Naive thymus-derived CD4-positive, alpha-beta T cell (primary cell): ENCODE data around the gene SSC5D. TPM values are rescaled to one million over a fixed set of nuclear protein-coding genes. Genes with fewer than 3 reads are reported as not detected.

ENCODE experiments used
- ATAC-seq: fragments of 150-1000 bp; cut with Tn5 transposase; 2 replicates; pipeline ENCODE4 v1.10.0; 2021; ENCODE audit warnings: mild to moderate bottlenecking, moderate library complexity
- CTCF ChIA-PET: fragments of 350-600 bp; sonication (Branson Sonifier 250); formaldehyde crosslinking; loops from one replicate; lab custom pipeline; 2021; ENCODE audit warnings: antibody characterized with exemption; lab: Charles Lee
- POLR2A ChIA-PET: fragments of 350-600 bp; sonication (Branson Sonifier 250); formaldehyde crosslinking; loops from one replicate; lab custom pipeline; 2021; ENCODE audit warnings: antibody characterized with exemption, inconsistent platforms; lab: Charles Lee
- DNase-seq, 9 donors: peaks; one replicate each; pipeline versions ENCODE4 v3.0.0 to v3.0.0-alpha.2; 2020 to 2022; ENCODE audit warnings: mixed read lengths in 1 of 9
- H3K27ac ChIP-seq: one replicate; pipeline ENCODE4 v1.7.0; 2013; ENCODE audit warnings: mild to moderate bottlenecking, low read depth, low read length, moderate library complexity
- H3K27me3 ChIP-seq, 2 donors: one replicate each; pipeline ENCODE4 v1.7.0; 2013; ENCODE audit warnings: low read length in 2 of 2, mild to moderate bottlenecking in 2 of 2, moderate library complexity in 2 of 2; ENCODE audit not compliant: control insufficient read depth in 2 of 2, insufficient read depth in 2 of 2
- H3K36me3 ChIP-seq, 3 experiments: 1 replicate in 2 of 3; 2 replicates in 1 of 3; pipeline ENCODE4 v1.7.0; 2013; ENCODE audit warnings: low read length in 3 of 3, mild to moderate bottlenecking in 3 of 3, moderate library complexity in 1 of 3; ENCODE audit not compliant: insufficient read depth in 3 of 3, control insufficient read depth in 2 of 3
- H3K4me1 ChIP-seq, 2 donors: one replicate each; pipeline ENCODE4 v1.7.0; 2013; ENCODE audit warnings: low read length in 2 of 2, mild to moderate bottlenecking in 2 of 2, moderate library complexity in 1 of 2; ENCODE audit not compliant: control insufficient read depth in 2 of 2, insufficient read depth in 2 of 2
- H3K4me3 ChIP-seq: 2 replicates; pipeline ENCODE4 v1.7.0; 2013; ENCODE audit warnings: mild to moderate bottlenecking, low read length
- H3K9me3 ChIP-seq, 3 experiments: 1 replicate in 2 of 3; 2 replicates in 1 of 3; pipeline ENCODE4 v1.7.0; 2013; ENCODE audit warnings: low read length in 3 of 3; ENCODE audit not compliant: control insufficient read depth in 2 of 3
- H3K27ac Mint-ChIP-seq, 9 donors: one replicate each; pipeline ENCODE4 v1.8.0; 2020 to 2022; ENCODE audit warnings: mixed read lengths in 9 of 9, mild to moderate bottlenecking in 8 of 9, moderate library complexity in 5 of 9, inconsistent platforms in 2 of 9
- H3K27me3 Mint-ChIP-seq, 5 donors: one replicate each; pipeline ENCODE4 v1.8.0; 2021 to 2022; ENCODE audit warnings: mixed read lengths in 5 of 5, mild to moderate bottlenecking in 1 of 5
- H3K36me3 Mint-ChIP-seq, 5 donors: one replicate each; pipeline ENCODE4 v1.8.0; 2020 to 2022; ENCODE audit warnings: mixed read lengths in 5 of 5, mild to moderate bottlenecking in 3 of 5, inconsistent platforms in 1 of 5
- H3K4me1 Mint-ChIP-seq, 7 donors: one replicate each; pipeline ENCODE4 v1.8.0; 2020 to 2022; ENCODE audit warnings: mixed read lengths in 7 of 7, mild to moderate bottlenecking in 3 of 7, inconsistent platforms in 1 of 7
- H3K4me3 Mint-ChIP-seq, 10 donors: one replicate each; pipeline ENCODE4 v1.8.0; 2020 to 2022; ENCODE audit warnings: mild to moderate bottlenecking in 10 of 10, mixed read lengths in 10 of 10, moderate library complexity in 6 of 10, inconsistent platforms in 2 of 10
- H3K9me3 Mint-ChIP-seq, 11 donors: one replicate each; pipeline ENCODE4 v1.8.0; 2020 to 2022; ENCODE audit warnings: mixed read lengths in 11 of 11, mild to moderate bottlenecking in 4 of 11, inconsistent platforms in 1 of 11, moderate library complexity in 1 of 11
- intact Hi-C, 2 donors: fragments of 100-400 bp; cut with micrococcal nuclease; formaldehyde crosslinking; loops; one replicate each; pipeline ENCODE4 v1.15.1; 2023
- polyA plus RNA-seq, 2 donors: library from polyadenylated mRNA; unstranded; fragments of 300-500 nt; fragmentation: Illumina TruSeq; gene quantifications; one replicate each; pipeline ENCODE4 v1.2.3, GENCODE V29; 2021
- total RNA-seq, 6 experiments: library from RNA in 5 of 6; stranded (reverse) in 5 of 6; gene quantifications; 1 replicate in 5 of 6; 2 replicates in 1 of 6; pipeline ENCODE4 v1.2.3 and lab custom pipeline; 2021 to 2026

Gene SSC5D
- total and polyA plus RNA-seq, 7 experiments from 2014 or later: 0.21 to 0.48 (median 0.35) TPM; not detected in 2

DNA sequence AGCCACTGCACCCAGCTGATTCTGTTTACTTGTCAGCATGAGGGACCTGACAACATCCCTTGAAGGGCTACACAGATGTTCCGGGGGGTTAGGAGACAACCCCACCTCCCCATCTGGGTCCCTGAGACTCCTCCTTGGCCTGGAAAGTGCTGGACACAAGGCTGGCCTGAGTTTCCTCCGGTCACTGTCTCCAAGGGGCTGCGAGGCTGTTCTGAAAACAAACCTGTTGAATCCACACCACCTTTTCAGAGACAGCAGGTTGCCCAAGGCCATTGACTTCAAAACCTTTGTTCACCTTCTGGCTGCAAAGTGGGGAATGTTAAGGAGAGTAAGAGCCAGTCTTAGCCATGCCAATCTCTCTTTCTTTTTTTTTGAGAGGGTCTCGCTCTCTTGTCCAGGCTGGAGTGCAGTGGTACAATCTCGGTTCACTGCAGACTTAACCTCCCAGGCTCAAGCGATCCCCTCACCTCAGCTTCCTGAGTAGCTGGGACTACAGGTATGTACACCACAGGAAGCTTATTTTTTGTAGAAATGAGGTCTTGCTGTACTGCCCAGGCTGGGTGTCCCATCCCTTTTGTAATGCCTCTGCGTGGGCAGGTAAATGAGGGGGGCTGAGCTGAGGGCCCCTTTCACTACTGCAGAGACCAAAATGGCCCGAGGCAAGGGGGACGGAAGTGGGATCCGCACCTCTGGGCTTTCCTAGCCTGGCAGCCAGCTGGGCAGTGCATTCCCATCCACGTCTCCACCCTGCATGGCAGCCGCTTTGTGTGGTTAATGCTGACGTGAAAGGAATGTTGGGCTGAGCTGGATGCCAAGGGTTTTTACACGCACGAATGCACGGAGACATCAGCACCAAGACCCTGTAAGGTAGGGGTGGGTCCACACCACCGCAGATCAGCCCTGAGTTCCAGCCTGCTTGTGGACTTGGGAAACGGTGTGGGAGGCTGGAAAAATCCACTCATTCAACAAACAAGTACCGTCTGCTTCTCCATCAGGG lies 13.7 kb upstream of the SSC5D start:
- intact Hi-C loops: loop anchor here (5.0 kb wide), 2 partner anchors 467 to 1012 kb away; partner anchors contain the start of gene LENG9 (in 1 of the 2)
- H3K4me1 Mint-ChIP-seq: peaks cover 15 to 33% (median 24%) of the 10 kb centered on the region in 7 donors

DNA sequence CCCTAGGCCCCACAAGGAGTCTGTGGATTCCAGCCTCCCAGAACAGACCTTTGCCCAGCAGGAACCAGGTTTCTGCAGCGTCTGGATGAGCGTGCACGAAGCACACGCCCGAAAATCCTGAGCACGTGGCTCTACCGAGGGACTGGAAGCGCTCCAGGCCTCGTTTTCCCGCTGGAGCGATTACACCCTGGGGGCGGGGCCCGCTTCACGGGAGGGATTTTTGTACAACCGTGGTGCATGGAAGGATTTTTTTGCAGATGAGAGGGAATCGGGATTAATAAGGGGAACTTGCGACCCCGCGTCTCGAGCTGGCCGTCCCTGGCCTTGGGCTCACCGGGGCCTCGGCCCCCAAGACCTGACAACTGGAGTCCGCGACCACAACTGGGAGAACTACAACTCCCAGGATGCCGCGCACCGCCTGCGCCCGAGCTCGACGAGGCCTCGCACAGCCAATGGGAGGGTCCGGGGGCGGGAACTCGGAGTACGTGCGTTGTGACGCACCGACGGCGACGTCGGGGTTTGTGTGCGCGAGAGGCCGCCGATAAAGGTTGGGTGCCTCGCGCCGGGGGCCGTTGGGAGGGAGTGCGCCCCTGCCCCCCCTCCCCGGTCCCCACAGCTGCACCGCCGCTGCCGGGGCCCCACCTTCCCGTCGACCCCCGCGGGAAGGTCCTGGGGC lies 12.0 kb upstream of the SSC5D start, which contains the start of gene ZNF628:
Gene ZNF628 (plus strand): TSS at position 518 of the 676 bp plus-strand sequence. CDS start 3,294 bp downstream, outside the sequence.
- intact Hi-C loops: loop anchor here (1.0 to 5.0 kb wide), 19 partner anchors 9 to 1374 kb away; partner anchors contain the start of genes FIZ1 (in 2 of the 2), HSPBP1 (in 2 of the 2), ISOC2 (in 2 of the 2) and KMT5C (in 2 of the 2)
- Mint-ChIP-seq H3K27me3 (no peaks in the 10 kb centered on the region), H3K4me1 (peaks cover 15 to 41% (median 29%) of the 10 kb centered on the region in 7 donors), H3K9me3 (peaks cover 0 to 2% (median 0%) of the 10 kb centered on the region in 11 donors), H3K4me3 (peak within 1 kb of the TSS; percentile 83 to 93 (median 90)), H3K27ac (peak within 1 kb of the TSS; percentile 81 to 95 (median 92)), H3K36me3 (peaks cover 0 to 8% (median 0%) of the 10 kb centered on the region in 5 donors)
- H3K27ac ChIP-seq: peak within 1 kb of the TSS; percentile 90
- ATAC-seq: peak; percentile 96
- no peaks in the 10 kb centered on the region for H3K9me3 ChIP-seq
- peaks cover 14 to 15% of the 10 kb centered on the region in 2 donors for H3K4me1 ChIP-seq
- H3K36me3 ChIP-seq: peaks cover 0 to 4% (median 0%) of the 10 kb centered on the region in 3 experiments
- ChIA-PET CTCF (interaction anchor here (0.7 to 1.9 kb wide), 5 partner anchors 16 to 130 kb away, joined by 3 to 9 read pairs (median 3); no protein-coding TSS in a partner anchor), POLR2A (interaction anchor here (0.5 to 3.5 kb wide), 33 partner anchors 9 to 1028 kb away, joined by 3 to 29 read pairs (median 5); partner anchors contain the start of genes FIZ1, ISOC2, KMT5C and LENG8)
- peak; percentile 88 to 98 (median 96) for DNase-seq
- peak within 1 kb of the TSS; percentile 96 for H3K4me3 ChIP-seq
- no peaks in the 10 kb centered on the region for H3K27me3 ChIP-seq

More for the DNA sequence above, 13.7 kb upstream of the SSC5D start:
- peaks cover 0 to 6% (median 0%) of the 10 kb centered on the region in 5 donors for H3K36me3 Mint-ChIP-seq
- ATAC-seq (no peak), DNase-seq (no peak)
- H3K9me3 Mint-ChIP-seq: no peaks in the 10 kb centered on the region
- Histone ChIP-seq H3K36me3 (no peaks in the 10 kb centered on the region), H3K27ac (no peak overlapping the region), H3K4me3 (no peak overlapping the region), H3K27me3 (no peaks in the 10 kb centered on the region), H3K9me3 (no peaks in the 10 kb centered on the region), H3K4me1 (peaks cover 14 to 15% of the 10 kb centered on the region in 2 donors)
- peak overlapping the region in 3 of 10 donors; percentile 47 to 83 (median 47) for H3K4me3 Mint-ChIP-seq
- CTCF ChIA-PET: interaction anchor here (1.4 to 1.9 kb wide), 3 partner anchors 29 to 158 kb away, joined by 4 to 9 read pairs (median 5); no protein-coding TSS in a partner anchor
- H3K27me3 Mint-ChIP-seq: no peaks in the 10 kb centered on the region
- POLR2A ChIA-PET: interaction anchor here (0.9 to 3.5 kb wide), 4 partner anchors 10 to 173 kb away, joined by 3 to 29 read pairs (median 4); partner anchors contain the start of genes CCDC106, ISOC2, NAT14 and ZNF784
- H3K27ac Mint-ChIP-seq: no peak overlapping the region

DNA sequence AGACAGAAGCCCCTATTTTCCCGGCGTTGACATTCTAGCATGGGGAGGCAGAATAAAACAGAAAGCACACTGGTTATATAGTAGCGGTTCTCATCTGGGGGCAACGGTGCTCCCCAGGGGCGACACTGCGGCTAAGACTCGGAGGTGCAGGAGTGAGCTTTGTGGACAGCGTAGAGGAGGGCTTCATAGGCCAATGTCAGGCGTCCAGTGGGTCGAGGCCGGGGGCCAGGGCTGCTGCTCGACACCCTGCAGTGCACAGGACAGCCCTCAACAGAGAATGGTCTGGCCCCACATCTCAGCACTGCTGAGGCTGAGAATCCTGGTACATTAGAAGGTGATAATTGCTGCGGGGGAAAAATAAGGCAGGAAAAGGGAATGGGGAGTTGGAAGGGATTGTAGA lies 10.3 kb upstream of the SSC5D start:
- H3K4me1 ChIP-seq: peaks cover 14 to 15% of the 10 kb centered on the region in 2 donors
- H3K27me3 Mint-ChIP-seq: no peaks in the 10 kb centered on the region
- no peak overlapping the region for H3K4me3 ChIP-seq
- H3K36me3 ChIP-seq: peaks cover 0 to 12% (median 0%) of the 10 kb centered on the region in 3 experiments
- ChIA-PET CTCF (interaction anchor here (0.9 kb wide), 1 partner anchor 11 kb away, joined by 3 read pairs; no protein-coding TSS in a partner anchor), POLR2A (interaction anchor here (1.2 to 2.8 kb wide), 10 partner anchors 9 to 223 kb away, joined by 3 to 15 read pairs (median 10); partner anchors contain the start of genes FIZ1, KMT5C, UBE2S and ZNF524)
- no peaks in the 10 kb centered on the region for H3K9me3 ChIP-seq
- peak overlapping the region in 4 of 9 donors; percentile 13 to 77 (median 46) for H3K27ac Mint-ChIP-seq
- DNase-seq: no peak
- intact Hi-C loops: loop anchor here (2.0 to 5.0 kb wide), 6 partner anchors 147 to 1029 kb away; partner anchors contain the start of genes HSPBP1 (in 1 of the 2), LENG8 (in 1 of the 2), LENG9 (in 1 of the 2) and ZNF784 (in 1 of the 2)
- H3K27me3 ChIP-seq: no peaks in the 10 kb centered on the region
- no peak overlapping the region for H3K27ac ChIP-seq
- H3K36me3 Mint-ChIP-seq: peaks cover 0 to 8% (median 0%) of the 10 kb centered on the region in 5 donors
- H3K4me3 Mint-ChIP-seq: peak overlapping the region; percentile 32 to 93 (median 70)
- ATAC-seq: no peak
- H3K9me3 Mint-ChIP-seq: peaks cover 0 to 2% (median 0%) of the 10 kb centered on the region in 11 donors
- H3K4me1 Mint-ChIP-seq: peaks cover 15 to 41% (median 29%) of the 10 kb centered on the region in 7 donors

DNA sequence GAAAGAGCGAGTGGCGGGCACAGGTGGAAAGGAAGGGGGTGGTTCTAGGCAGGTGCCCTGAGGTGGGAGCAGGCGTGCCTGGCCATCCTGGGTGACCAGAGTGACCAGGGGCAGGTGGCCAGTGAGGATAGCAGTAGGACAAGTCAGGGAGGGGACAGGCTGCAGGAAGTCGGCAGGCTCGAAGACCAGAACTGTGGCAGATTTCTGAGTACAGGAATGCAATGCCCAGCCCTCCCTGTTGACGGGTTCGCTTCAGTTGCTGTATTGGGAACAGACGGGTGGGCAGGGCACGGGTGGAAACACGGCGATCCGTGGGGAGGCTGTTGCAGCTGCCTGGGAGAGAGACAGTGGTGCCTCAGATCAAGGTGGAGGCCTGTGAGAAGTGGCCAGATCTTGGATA lies 9.9 kb upstream of the SSC5D start:
- intact Hi-C loops: loop anchor here (5.0 kb wide), 2 partner anchors 471 to 1016 kb away; partner anchors contain the start of gene LENG9 (in 1 of the 2)
- no peak overlapping the region for H3K4me3 ChIP-seq
- no peak for DNase-seq
- H3K4me3 Mint-ChIP-seq: peak overlapping the region; percentile 32 to 93 (median 70)
- ATAC-seq: no peak
- peaks cover 14 to 15% of the 10 kb centered on the region in 2 donors for H3K4me1 ChIP-seq
- ChIA-PET CTCF (interaction anchor here (1.3 kb wide), 1 partner anchor 10 kb away, joined by 3 read pairs; no protein-coding TSS in a partner anchor), POLR2A (interaction anchor here (1.2 kb wide), 1 partner anchor 153 kb away, joined by 3 read pairs; no protein-coding TSS in a partner anchor)
- peaks cover 15 to 41% (median 29%) of the 10 kb centered on the region in 7 donors for H3K4me1 Mint-ChIP-seq
- peaks cover 0 to 2% (median 0%) of the 10 kb centered on the region in 11 donors for H3K9me3 Mint-ChIP-seq
- peaks cover 0 to 16% (median 0%) of the 10 kb centered on the region in 3 experiments for H3K36me3 ChIP-seq
- H3K27ac Mint-ChIP-seq: peak overlapping the region in 3 of 9 donors; percentile 64 to 77 (median 74)
- no peaks in the 10 kb centered on the region for H3K27me3 Mint-ChIP-seq
- peaks cover 0 to 8% (median 0%) of the 10 kb centered on the region in 5 donors for H3K36me3 Mint-ChIP-seq
- H3K27ac ChIP-seq: no peak overlapping the region
- no peaks in the 10 kb centered on the region for H3K9me3 ChIP-seq
- H3K27me3 ChIP-seq: no peaks in the 10 kb centered on the region

DNA sequence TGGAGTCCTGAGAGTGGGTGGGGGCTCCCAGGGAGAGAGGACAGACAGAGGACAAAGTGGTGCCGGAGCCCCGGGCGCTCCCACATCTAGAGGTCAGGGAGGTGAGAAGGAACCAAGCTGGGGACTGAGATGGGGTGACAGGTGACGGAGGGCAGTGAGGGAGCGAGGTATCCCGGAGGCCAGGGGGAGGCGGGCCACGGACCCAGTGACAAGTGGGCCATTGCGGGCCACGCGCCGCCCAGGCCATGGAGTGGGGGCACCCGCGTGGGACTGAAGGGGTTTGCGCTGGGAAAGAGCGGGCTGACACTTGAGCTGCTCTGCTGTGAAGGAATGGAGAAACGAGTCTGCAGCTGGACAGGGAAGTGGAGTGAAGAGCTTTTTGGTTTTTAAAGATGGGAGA lies 9.2 kb upstream of the SSC5D start:
- no peaks in the 10 kb centered on the region for H3K27me3 Mint-ChIP-seq
- H3K27ac Mint-ChIP-seq: peak overlapping the region in 5 of 9 donors; percentile 9 to 64 (median 32)
- Histone ChIP-seq H3K4me1 (peaks cover 19 to 22% of the 10 kb centered on the region in 2 donors), H3K36me3 (peaks cover 0 to 21% (median 0%) of the 10 kb centered on the region in 3 experiments), H3K27me3 (no peaks in the 10 kb centered on the region), H3K27ac (no peak overlapping the region), H3K4me3 (no peak overlapping the region), H3K9me3 (no peaks in the 10 kb centered on the region)
- H3K36me3 Mint-ChIP-seq: peaks cover 0 to 8% (median 0%) of the 10 kb centered on the region in 5 donors
- POLR2A ChIA-PET: interaction anchor here (0.5 to 1.2 kb wide), 3 partner anchors 146 to 264 kb away, joined by 3 read pairs; no protein-coding TSS in a partner anchor
- peaks cover 15 to 41% (median 29%) of the 10 kb centered on the region in 7 donors for H3K4me1 Mint-ChIP-seq
- CTCF ChIA-PET: interaction anchor here (1.0 to 1.3 kb wide), 2 partner anchors 11 to 161 kb away, joined by 3 read pairs; no protein-coding TSS in a partner anchor
- no peak for ATAC-seq
- H3K9me3 Mint-ChIP-seq: peaks cover 0 to 2% (median 0%) of the 10 kb centered on the region in 11 donors
- peak overlapping the region; percentile 25 to 93 (median 65) for H3K4me3 Mint-ChIP-seq
- no peak for DNase-seq
- intact Hi-C loops: loop anchor here (5.0 kb wide), 2 partner anchors 472 to 1017 kb away; partner anchors contain the start of gene LENG9 (in 1 of the 2)
